CMK (cell line): ENCODE data around the gene CCPG1.
A peak's percentile ranks its signal among the peaks of the same experiment; 100 is the strongest.
"Not testable (repeated sequence)": the region's sequence is repeated elsewhere in the genome, so short reads cannot be mapped to it uniquely, and the experiment has no call there.

Experiments used
- DNase-seq: peaks from one replicate; pipeline ENCODE4 v3.0.0-alpha.2; 2010; ENCODE audit warnings: low read depth

The CCPG1 gene

GRCh38 chr15:55408012-55408928 is at the start of gene CCPG1, which contains the start of gene PIERCE2:
TSS of gene CCPG1 (minus strand) at chr15:55408359. CDS start at chr15:55389424, 18,935 bp downstream.
TSS of gene PIERCE2 (plus strand) at chr15:55408495. CDS start at chr15:55408769, 274 bp downstream.
- DNase-seq, result peak; percentile 83

DNA sequence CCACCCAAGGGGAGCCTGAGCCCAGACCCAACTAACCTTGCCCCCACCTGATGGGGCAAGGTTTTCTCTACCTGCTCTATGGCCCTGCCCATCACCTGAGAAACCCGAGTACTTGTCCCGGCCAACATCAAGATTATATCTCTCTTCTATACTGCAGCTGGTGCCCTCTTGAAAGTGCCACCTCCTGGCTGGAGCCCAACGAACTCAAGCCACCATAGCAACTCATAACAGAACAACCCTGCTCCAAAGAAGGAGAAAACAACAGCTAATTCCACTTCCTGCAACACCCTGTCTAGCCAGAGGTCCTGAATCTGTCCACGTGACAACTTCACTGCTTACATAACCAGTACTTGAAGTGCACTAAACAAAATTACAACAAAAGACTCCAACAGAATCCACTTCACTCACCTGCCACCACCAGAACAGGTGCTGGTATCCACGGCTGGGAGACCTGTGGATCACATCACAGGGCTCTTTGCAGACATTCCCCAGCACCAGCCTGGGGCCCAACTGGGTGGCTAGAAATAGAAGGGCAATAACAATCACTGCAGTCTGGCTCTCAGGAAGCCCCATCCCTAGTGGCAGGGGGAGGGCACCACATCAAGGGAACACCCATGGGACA is 49.4 kb upstream of the CCPG1 start:
- no peak for DNase-seq

DNA sequence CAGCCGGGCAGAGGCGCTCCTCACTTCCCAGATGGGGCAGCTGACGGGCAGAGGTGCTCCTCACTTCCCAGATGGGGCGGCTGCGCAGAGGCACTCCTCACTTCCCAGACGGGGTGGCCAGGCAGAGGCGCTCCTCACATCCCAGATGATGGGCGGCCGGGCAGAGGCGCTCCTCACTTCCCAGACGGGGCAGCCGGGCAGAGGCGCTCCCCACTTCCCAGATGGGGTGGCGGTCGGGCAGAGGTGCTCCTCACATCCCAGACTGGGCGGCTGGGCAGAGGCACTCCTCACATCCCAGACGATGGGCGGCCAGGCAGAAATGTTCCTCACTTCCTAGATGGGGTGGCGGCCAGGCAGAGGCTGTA is 38.9 kb upstream of the CCPG1 start:
- not testable (repeated sequence) for DNase-seq

DNA sequence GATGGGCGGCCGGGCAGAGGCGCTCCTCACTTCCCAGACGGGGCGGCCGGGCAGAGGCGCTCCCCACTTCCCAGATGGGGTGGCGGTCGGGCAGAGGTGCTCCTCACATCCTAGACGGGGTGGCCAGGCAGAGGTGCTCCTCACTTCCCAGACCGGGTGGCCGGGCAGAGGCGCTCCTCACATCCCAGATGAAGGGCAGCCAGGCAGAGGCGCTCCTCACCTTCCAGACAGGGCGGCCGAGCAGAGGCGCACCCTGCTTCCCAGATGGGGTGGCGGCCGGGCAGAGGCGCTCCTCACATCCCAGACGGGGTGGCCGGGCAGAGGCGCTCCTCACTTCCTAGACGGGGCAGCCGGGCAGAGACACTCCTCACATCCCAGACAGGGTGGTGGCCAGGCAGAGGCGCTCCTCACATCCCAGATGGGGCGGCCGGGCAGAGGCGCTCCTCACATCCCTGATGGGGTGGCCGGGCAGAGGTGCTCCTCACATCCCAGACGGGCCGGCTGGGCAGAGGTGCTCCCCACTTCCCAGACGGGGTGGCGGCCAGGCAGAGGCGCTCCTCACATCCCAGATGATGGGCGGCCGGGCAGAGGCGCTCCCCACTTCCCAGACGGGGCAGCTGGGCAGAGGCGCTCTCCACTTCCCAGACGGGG is 38.3 kb upstream of the CCPG1 start:
- DNase-seq, result not testable (repeated sequence)

- DNase-seq, result not testable (repeated sequence)
Observed at GRCh38 chr15:55445936-55446335, 37.8 kb upstream of the CCPG1 start.

DNA sequence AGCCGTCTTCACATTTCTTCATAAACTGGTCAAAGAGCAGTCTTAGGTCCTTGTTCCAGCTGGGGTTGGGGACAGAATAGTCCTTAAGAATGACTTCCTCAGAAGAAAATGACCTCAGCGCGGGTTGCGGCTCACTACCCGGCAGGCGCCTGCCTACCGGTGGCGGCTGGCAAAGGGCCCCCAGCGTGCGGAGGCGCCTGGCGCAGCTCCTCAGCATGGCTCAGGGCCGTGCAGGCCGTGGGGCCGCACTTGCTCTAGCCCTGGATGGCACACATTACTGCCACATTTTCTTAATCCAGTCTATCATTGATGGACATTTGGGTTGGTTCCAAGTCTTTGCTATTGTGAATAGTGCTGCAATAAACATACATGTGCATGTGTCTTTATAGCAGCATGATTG is 35.0 kb upstream of the CCPG1 start:
- DNase-seq, result not testable (repeated sequence)

GRCh38 chr15:55434989-55435825 is 27.0 kb upstream of the CCPG1 start:
- DNase-seq, result peak; percentile 5

DNA sequence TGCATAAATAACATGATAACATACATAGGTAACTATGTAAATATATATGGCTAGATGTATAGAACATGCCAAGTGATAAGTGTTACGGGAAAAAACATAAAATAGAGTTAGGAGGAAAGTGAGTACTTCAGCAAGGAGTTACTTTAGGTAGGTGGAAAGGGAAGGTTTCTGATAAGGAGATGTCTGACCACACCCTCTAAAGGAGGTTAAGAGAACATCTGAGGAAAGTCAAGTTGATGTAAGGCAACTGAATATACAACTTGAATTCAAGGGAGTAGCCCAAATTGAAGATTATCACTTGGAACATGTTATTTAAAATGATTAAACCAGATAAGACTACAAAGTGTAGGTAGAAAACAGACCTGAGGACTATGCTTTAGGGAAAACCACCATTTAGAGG is 13.9 kb upstream of the CCPG1 start:
- DNase-seq, result no peak

GRCh38 chr15:55420171-55420866 is 12.2 kb upstream of the CCPG1 start:
- no peak for DNase-seq

- not testable (repeated sequence) for DNase-seq
Observed at GRCh38 chr15:55417678-55418077, 9.5 kb upstream of the CCPG1 start.

GRCh38 chr15:55408976-55409375 is 817 bp upstream of the CCPG1 start:
- DNase-seq, result not testable (repeated sequence)

DNA sequence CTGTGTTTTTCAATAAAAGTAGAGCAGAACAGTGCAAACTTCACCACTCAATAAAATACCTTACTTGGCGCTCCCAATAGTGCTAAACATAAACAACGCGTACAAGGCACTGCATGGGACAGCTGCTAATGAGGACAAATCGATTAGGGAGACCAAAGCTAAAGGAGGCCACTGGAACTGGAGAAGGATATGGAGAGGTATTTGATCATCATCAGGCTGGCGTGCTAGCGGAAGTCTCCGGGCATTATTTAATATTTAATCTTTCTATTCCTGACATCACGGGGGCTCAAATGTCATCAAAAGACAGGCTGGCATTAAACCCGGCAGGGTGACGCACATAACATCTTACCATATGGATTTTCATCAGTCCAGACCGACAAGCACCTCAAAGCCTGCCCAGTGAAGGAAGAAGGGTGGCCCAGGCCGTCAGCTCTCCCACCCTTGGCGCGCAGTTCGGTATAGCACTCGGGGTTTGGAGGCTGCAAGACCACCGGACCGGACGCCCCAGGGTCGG is 604 bp downstream of the CCPG1 start:
- DNase-seq, result no peak

DNA sequence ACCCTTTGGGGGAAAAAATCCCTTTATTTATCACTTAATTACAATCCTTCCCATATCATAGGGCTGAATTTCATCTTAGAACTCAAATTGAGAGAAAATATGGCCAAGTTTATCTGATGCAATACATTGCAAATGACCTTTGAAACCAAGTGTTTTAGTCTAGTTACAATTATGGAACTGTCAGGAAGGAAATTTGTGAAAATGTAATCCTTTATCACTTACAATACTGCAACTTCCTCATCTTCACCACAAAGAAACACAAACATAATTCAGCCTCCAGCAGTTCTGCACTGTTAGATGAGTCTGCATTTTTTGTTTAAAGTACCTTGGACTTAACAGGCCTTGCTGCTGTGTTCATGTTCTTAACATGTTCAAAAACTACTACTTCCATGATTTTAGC is 4.6 kb downstream of the CCPG1 start:
- peak; percentile 69 for DNase-seq

- DNase-seq, result no peak
Observed at GRCh38 chr15:55402707-55403106, 5.5 kb downstream of the CCPG1 start.

- DNase-seq, result no peak
Observed at GRCh38 chr15:55401786-55402246, 6.3 kb downstream of the CCPG1 start.

DNA sequence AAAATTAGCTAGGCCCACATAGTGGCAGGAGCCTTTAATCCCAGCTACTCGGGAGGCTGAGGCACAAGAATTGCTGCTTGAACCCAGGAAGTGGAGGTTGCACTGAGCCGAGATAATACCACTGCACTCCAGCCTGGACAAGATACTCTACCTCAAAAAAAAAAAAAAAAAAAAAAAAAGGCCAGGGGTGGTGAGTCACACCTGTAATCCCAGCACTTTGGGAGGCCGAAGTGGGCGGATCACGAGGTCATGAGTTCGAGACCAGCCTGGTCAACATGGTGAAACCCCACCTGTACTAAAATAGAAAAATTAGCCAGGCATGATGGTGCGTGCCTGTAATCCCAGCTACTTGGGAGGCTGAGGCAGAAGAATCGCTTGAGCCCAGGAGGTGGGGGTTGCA is 8.1 kb downstream of the CCPG1 start:
- not testable (repeated sequence) for DNase-seq

DNA sequence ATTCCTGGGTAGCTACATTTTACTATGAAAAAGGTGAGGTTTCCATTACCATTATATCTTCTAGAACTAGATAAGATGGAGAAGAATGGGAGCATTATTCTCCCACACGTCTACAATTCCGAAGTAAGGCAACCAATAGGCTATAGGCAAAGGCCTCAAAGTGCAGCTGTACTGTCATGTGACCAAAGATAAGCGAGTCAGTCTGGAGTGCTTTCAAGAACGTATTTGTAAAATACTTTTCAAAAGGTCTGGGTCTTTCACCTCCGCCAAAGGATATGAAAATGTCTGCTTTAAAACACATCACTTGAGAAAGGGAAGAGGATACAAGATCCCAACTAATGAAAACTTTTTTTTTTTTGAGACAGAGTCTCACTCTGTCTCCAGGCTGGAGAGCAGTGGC is 9.9 kb downstream of the CCPG1 start:
- no peak for DNase-seq

- DNase-seq, result no peak
Observed at GRCh38 chr15:55394694-55395093, 13.5 kb downstream of the CCPG1 start.

- no peak for DNase-seq
Observed at GRCh38 chr15:55389264-55389607, 18.9 kb downstream of the CCPG1 start.

GRCh38 chr15:55387027-55387426 is 21.1 kb downstream of the CCPG1 start:
- DNase-seq, result no peak

- DNase-seq, result no peak
Observed at GRCh38 chr15:55383687-55384086, 24.5 kb downstream of the CCPG1 start.
